Stimulated activated CD4-positive, alpha-beta T cell treated with anti-CD3 and anti-CD28 coated beads, Interleukin-1b, Interleukin-23, amount 100 ng/mL, for 1 hour (primary cell): ENCODE results near the gene PIK3R1.

Experiments used
- DNase-seq, 2 donors: peaks; one replicate each; pipeline ENCODE4 v3.0.0-alpha.2; 2020; ENCODE audit warnings: low read depth in 2 of 2

Gene PIK3R1

GRCh38 chr5:68329554-68330255 is 114.1 kb downstream of the PIK3R1 start:
- DNase-seq, result no peak

GRCh38 chr5:68330574-68330973 is 115.0 kb downstream of the PIK3R1 start:
- no peak for DNase-seq

- no peak for DNase-seq
Measured at GRCh38 chr5:68331192-68332079, 115.9 kb downstream of the PIK3R1 start.

GRCh38 chr5:68332080-68332451 is 116.5 kb downstream of the PIK3R1 start:
- no peak for DNase-seq

GRCh38 chr5:68332556-68332955 is 117.0 kb downstream of the PIK3R1 start:
- no peak for DNase-seq

- no peak for DNase-seq
Measured at GRCh38 chr5:68333649-68334552, 118.3 kb downstream of the PIK3R1 start.

GRCh38 chr5:68334553-68334886 is 119.0 kb downstream of the PIK3R1 start:
- no peak for DNase-seq

GRCh38 chr5:68335075-68335474 is 119.5 kb downstream of the PIK3R1 start:
- no peak for DNase-seq

GRCh38 chr5:68336200-68336599 is 120.6 kb downstream of the PIK3R1 start:
- no peak for DNase-seq

GRCh38 chr5:68337235-68337634 is 121.7 kb downstream of the PIK3R1 start:
- DNase-seq, result no peak

GRCh38 chr5:68339921-68340321 is 124.4 kb downstream of the PIK3R1 start:
- no peak for DNase-seq

- DNase-seq, result no peak
Measured at GRCh38 chr5:68341006-68341405, 125.5 kb downstream of the PIK3R1 start.

GRCh38 chr5:68342693-68343092 is 127.1 kb downstream of the PIK3R1 start:
- DNase-seq, result no peak

GRCh38 chr5:68343421-68343826 is 127.9 kb downstream of the PIK3R1 start:
- DNase-seq, result no peak

GRCh38 chr5:68344447-68345111 is 129.0 kb downstream of the PIK3R1 start:
- DNase-seq, result no peak

GRCh38 chr5:68345171-68345570 is 129.6 kb downstream of the PIK3R1 start:
- no peak for DNase-seq

GRCh38 chr5:68345582-68345981 is 130.0 kb downstream of the PIK3R1 start:
- DNase-seq, result no peak

GRCh38 chr5:68347536-68347935 is 132.0 kb downstream of the PIK3R1 start:
- DNase-seq, result no peak

- DNase-seq, result no peak
Measured at GRCh38 chr5:68348447-68349222, 133.1 kb downstream of the PIK3R1 start.

- DNase-seq, result no peak
Measured at GRCh38 chr5:68350176-68350575, 134.6 kb downstream of the PIK3R1 start.
